Pons (tissue), 1 donor: ENCODE data around the gene TRERF1.

Experiments used
- DNase-seq: peaks from one replicate; pipeline ENCODE4 v3.0.0-alpha.2; 2016; ENCODE audit warnings: low spot score

TRERF1 gene

GRCh38 chr6:42190554-42191183 lies 261.1 kb downstream of the TRERF1 start:
- DNase-seq, result no peak

GRCh38 chr6:42188406-42188805 lies 263.3 kb downstream of the TRERF1 start:
- DNase-seq, result no peak

- no peak for DNase-seq
Measured at GRCh38 chr6:42185597-42185996, 266.1 kb downstream of the TRERF1 start.

DNA sequence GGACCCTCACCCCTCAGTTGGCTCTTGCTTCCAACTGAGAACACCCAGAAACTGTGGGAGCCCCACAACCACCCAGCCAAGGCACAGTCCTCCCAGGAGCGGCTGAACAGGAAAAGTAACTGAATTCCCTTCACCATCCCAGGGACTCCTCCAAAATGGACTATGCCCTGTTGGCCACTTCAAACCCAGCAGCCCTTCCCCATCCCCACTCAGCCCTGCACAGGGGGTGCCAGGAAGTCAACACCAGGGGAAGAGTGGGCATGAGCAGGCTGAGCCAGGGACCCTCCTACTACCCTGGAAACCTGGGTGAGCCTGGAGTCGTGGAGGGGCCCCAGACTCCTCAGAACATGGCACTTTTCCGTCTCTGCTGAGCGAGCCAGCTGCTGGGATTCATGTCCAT lies 267.3 kb downstream of the TRERF1 start:
- DNase-seq, result no peak

DNA sequence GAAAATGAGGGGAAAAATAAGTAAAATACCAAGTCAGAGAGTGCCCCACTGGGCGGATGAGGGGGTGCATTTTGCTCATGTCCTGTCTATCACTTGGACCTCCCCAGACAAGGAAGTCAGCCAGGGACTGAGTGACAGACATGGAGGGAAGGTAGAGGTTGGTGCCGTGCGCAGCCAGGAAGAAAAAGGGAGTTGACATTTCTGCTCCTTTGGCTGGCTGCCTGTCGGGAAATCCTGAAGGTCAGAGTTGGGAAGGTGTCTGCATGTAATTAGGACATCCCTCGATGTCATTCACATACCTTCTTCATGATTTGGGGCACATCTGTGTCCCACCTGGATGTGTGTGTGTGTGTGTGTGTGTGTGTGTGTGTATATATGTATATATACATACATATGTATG lies 269.6 kb downstream of the TRERF1 start:
- no peak for DNase-seq

DNA sequence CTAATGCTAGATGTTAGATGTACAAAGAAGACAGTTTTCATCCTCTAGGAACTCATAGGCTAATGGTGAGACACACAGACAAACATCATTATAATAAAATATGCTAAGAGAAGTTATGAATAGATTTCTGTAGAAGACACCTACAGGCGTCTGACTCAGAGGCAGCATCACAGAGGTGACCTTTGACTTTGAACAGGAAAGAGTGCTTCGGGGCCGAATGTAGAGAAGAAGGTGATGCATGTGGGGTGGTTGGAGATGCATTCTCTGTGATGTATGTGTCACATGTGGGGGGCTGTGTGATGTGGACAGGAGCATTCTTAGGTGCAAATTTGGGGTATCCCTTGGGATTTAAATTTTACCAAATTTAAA lies 271.8 kb downstream of the TRERF1 start:
- DNase-seq, result no peak

DNA sequence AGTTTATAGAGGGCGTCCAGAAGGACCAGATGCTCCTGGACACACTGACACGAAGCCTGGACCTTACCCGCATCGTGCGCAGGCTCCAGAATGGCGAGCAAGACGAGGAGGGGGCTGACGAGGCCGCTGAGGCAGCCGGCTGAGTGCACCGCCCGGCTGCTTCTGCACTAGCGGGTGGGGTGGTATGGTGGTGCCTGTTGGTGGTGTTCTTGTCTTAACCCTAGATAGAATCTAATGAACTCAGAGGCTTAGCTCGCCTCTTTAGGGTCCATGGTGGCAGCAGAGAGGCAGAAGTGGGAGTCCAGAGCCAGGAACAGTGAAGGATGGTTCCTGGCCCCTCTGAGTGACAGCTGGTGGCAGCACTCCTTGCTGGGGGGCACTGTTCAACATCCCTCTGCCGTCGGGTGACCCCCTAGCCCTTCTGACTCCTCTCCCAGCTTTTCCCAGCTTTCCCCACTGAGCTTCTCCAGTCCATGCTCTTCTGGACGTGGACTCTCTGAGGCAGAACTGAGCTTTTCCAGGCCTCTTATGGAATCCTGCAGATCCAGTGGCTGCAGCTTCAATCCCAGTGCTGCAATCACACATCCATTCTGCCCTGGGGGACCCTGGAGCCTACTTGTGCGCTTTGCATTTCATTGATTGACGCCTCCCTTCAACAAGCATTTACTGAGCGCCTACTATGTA lies 272.3 kb downstream of the TRERF1 start:
- no peak for DNase-seq

DNA sequence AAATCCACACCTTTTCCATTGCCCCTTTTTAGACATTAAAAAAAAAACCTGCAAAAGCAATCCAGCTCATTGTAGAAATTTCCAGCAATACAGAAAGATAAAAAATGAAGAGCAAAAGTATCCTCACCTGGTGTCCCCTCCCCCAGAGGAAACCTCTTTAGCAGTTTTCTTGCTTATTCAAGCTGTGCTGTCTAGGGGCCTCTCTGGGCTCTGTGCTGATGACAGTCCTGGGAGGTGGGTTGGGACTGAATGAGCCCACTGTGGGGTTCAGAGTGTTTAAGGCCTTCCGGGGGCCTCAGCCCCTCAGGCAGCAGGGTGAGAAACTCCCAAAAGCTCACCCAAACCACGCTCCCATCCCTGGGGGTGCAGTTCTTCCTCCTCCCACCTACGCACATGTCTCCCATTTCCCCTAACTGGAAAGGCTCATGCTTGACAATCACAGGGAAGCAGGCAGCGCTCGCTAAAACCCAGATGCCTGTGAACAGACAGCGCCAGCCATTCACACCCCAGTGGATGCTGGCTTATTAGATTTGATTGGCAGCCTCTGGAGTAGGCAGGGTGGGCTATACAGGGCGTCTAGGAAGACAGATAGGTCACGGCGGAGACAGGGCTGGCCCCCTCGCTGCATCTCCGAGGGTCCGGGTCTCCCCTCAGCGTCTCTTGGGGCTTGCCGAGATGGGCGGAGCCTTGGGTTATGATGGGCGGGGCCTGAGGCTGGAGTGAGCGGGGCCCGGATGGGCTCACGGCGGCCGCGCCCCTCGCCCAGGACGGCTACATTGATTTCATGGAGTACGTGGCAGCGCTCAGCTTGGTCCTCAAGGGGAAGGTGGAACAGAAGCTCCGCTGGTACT lies 274.0 kb downstream of the TRERF1 start:
- DNase-seq, result no peak

DNA sequence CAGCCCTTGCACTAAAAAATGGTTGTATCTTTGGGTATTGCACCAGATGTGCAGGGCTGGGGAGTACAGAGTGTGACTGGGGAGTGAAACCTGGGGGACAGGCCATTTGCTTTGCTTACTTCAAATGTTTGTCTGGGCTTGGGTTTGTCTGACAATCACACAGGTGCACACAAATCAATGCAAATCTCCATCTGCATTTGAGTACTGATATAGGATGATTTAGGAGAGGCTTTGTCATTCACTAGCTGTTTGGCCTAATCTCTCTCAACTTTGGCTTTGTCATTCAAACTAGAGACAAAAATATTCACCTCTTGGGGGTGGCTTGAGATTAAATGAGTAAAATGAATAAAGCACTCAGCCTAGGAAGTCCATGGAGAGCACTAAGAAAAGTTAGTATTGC lies 274.7 kb downstream of the TRERF1 start:
- DNase-seq, result no peak

DNA sequence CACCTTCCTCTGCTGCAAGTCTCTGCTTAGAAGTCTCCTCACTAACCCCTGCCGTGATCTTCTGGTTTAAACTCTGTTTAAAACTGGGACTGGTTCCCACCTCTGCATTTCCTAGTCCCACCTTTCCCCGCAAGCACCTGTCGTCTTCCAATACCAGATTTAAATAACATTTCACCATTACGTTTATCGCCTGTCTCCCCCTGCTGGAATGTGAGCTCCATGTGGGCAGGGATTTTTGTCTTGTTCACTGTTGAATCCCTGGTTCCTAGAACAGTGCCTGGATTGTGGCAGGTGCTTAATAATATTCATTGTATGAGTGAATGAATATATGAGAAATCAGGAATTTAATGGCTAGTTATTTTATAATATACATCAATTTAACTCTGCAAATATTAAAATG lies 275.9 kb downstream of the TRERF1 start:
- DNase-seq, result no peak
